ENCODE data around the gene TEX51. TPM values are rescaled to one million over a fixed set of nuclear protein-coding genes. Genes with fewer than 3 reads are reported as not detected.

The TEX51 gene
- total RNA-seq, 1 experiment from 2014 or later: not detected

DNA sequence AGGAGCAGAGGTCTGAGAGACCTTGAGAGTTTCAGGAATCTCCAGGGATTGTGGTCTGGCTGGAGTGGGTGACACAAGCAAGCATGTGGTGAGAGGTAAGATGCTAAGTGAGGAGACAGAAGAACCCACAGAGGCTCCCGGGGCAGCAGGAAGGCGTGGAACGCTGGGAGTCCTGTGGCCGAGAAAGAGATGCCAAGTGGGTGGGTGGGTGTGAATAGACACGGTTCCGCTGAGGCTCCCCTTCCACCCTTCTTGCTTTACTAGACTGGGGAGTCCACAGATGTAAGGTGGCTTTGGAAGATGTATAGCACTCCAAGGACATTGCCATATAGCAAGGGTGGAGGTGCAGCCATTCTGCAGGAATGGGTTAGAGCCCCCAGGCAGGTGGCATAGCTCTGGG is 4.2 kb downstream of the TEX51 start:
- Histone ChIP-seq H3K9me3 (ENCODE audit: control insufficient read depth in 1 of 2, insufficient read depth in 1 of 2, low read depth in 1 of 2, low read length in 2 of 2) (peaks cover 0 to 4% of the 10 kb centered on the region in 2 experiments; a peak in 1 of 4 replicates), H3K4me1 (ENCODE audit: control insufficient read depth in 1 of 2, insufficient read depth in 2 of 2, low read length in 2 of 2) (no peaks in the 10 kb centered on the region), H3K4me2 (ENCODE audit: low read length) (no peak overlapping the region), H3K27ac (ENCODE audit: low read depth, low read length) (no peak overlapping the region), H3K9ac (ENCODE audit: low read length) (no peak overlapping the region), H2AFZ (ENCODE audit: low read depth, low read length, poor library complexity, severe bottlenecking) (no peak overlapping the region), H3K79me2 (ENCODE audit: insufficient read depth, low read length) (no peaks in the 10 kb centered on the region), H3K27me3 (ENCODE audit: insufficient read depth, low read length) (peaks cover 14% of the 10 kb centered on the region; the same call in 1 of the 2 replicates), H3K9me2 (ENCODE audit: insufficient read depth) (no peaks in the 10 kb centered on the region), H4K20me1 (ENCODE audit: insufficient read depth) (no peaks in the 10 kb centered on the region), H3K36me3 (ENCODE audit: control insufficient read depth in 1 of 2, insufficient read depth in 2 of 2, low read length in 2 of 2) (no peaks in the 10 kb centered on the region), H3K4me3 (replicated peaks in 1 of 2; ENCODE audit: low read depth in 1 of 2, low read length in 2 of 2) (no peak overlapping the region)
- DNase-seq (ENCODE audit: low read depth, low spot score): no peak
- TF ChIP-seq EZH2 (IDR thresholded peaks at IDR 0.05) (no peak), FOSL1 (IDR thresholded peaks at IDR 0.05; ENCODE audit: low read depth) (no peak), SP1 (IDR thresholded peaks at IDR 0.05; ENCODE audit: low read depth) (no peak), YY1 (IDR thresholded peaks at IDR 0.05; ENCODE audit: extremely low read depth, insufficient replicate concordance, low read depth, low read length) (no peak), MAX (IDR thresholded peaks at IDR 0.05) (no peak), SRF (IDR thresholded peaks at IDR 0.05; ENCODE audit: low read depth) (no peak), ZNF274 (IDR thresholded peaks at IDR 0.05; ENCODE audit: low read depth, low read length) (no peak), ZFX (IDR thresholded peaks at IDR 0.05) (no peak), POLR2AphosphoS5 (IDR thresholded peaks at IDR 0.05; ENCODE audit: low read depth, low read length) (no peak), ATF3 (IDR thresholded peaks at IDR 0.05) (no peak), SIN3A (IDR thresholded peaks at IDR 0.05; ENCODE audit: low read depth) (no peak), POLR2A (IDR thresholded peaks at IDR 0.05; ENCODE audit: borderline replicate concordance, extremely low read depth, insufficient read depth, insufficient read length) (no peak), CEBPB (IDR thresholded peaks at IDR 0.05; ENCODE audit: low read depth) (no peak)
- intact Hi-C loops (cut with micrococcal nuclease): no loop called here
- POLR2A ChIA-PET: no interaction called here
- CTCF ChIA-PET: no interaction called here
- no TSS peak for BruUV-seq (replicated peaks)
- RAD21 ChIA-PET (ENCODE audit: low non-redundant PET in 1 of 2, low total read pairs in 2 of 2, uncharacterized antibody in 2 of 2, unreplicated experiment in 2 of 2): no interaction called here
- ATAC-seq: no peak

GRCh38 chr2:126905991-126906390 is 7.3 kb downstream of the TEX51 start:
- BruUV-seq (replicated peaks): no TSS peak
- POLR2A ChIA-PET: no interaction called here
- TF ChIP-seq FOSL1 (IDR thresholded peaks at IDR 0.05; ENCODE audit: low read depth) (no peak), CTCF (IDR thresholded peaks at IDR 0.05 in 2 of 3, conservative IDR thresholded peaks at IDR 0.05 in 1 of 3; ENCODE audit: borderline replicate concordance in 1 of 3, insufficient read depth in 1 of 3, low read depth in 2 of 3, low read length in 2 of 3) (no peak), EZH2phosphoT487 (IDR thresholded peaks at IDR 0.05; ENCODE audit: borderline replicate concordance) (no peak), SRF (IDR thresholded peaks at IDR 0.05; ENCODE audit: low read depth) (no peak), YY1 (IDR thresholded peaks at IDR 0.05; ENCODE audit: extremely low read depth, insufficient replicate concordance, low read depth, low read length) (no peak), CBX3 (IDR thresholded peaks at IDR 0.05; ENCODE audit: low read depth) (no peak)
- TF ChIP-seq, protein P1, sequence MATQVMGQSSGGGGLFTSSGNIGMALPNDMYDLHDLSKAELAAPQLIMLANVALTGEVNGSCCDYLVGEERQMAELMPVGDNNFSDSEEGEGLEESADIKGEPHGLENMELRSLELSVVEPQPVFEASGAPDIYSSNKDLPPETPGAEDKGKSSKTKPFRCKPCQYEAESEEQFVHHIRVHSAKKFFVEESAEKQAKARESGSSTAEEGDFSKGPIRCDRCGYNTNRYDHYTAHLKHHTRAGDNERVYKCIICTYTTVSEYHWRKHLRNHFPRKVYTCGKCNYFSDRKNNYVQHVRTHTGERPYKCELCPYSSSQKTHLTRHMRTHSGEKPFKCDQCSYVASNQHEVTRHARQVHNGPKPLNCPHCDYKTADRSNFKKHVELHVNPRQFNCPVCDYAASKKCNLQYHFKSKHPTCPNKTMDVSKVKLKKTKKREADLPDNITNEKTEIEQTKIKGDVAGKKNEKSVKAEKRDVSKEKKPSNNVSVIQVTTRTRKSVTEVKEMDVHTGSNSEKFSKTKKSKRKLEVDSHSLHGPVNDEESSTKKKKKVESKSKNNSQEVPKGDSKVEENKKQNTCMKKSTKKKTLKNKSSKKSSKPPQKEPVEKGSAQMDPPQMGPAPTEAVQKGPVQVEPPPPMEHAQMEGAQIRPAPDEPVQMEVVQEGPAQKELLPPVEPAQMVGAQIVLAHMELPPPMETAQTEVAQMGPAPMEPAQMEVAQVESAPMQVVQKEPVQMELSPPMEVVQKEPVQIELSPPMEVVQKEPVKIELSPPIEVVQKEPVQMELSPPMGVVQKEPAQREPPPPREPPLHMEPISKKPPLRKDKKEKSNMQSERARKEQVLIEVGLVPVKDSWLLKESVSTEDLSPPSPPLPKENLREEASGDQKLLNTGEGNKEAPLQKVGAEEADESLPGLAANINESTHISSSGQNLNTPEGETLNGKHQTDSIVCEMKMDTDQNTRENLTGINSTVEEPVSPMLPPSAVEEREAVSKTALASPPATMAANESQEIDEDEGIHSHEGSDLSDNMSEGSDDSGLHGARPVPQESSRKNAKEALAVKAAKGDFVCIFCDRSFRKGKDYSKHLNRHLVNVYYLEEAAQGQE (IDR thresholded peaks at IDR 0.05; ENCODE audit: low read depth): no peak

More at GRCh38 chr2:126905991-126906390, 7.3 kb downstream of the TEX51 start:
- H3K27ac ChIP-seq (ENCODE audit: low read depth, low read length): no peak overlapping the region
- CTCF ChIA-PET: interaction anchor here (1.5 kb wide), 1 partner anchor 20 kb away, joined by 3 read pairs; no protein-coding TSS in a partner anchor
- H4K20me1 ChIP-seq (ENCODE audit: insufficient read depth): no peaks in the 10 kb centered on the region
- intact Hi-C loops (cut with micrococcal nuclease): no loop called here
- peaks cover 0 to 4% of the 10 kb centered on the region in 2 experiments; a peak in 1 of 4 replicates for H3K9me3 ChIP-seq (ENCODE audit: control insufficient read depth in 1 of 2, insufficient read depth in 1 of 2, low read depth in 1 of 2, low read length in 2 of 2)
- H2AFZ ChIP-seq (ENCODE audit: low read depth, low read length, poor library complexity, severe bottlenecking): no peak overlapping the region
- H3K4me3 ChIP-seq (replicated peaks in 1 of 2; ENCODE audit: low read depth in 1 of 2, low read length in 2 of 2): no peak overlapping the region
- H3K4me1 ChIP-seq (ENCODE audit: control insufficient read depth in 1 of 2, insufficient read depth in 2 of 2, low read length in 2 of 2): no peaks in the 10 kb centered on the region
- RAD21 ChIA-PET (ENCODE audit: low non-redundant PET in 1 of 2, low total read pairs in 2 of 2, uncharacterized antibody in 2 of 2, unreplicated experiment in 2 of 2): no interaction called here
- no peak for DNase-seq (ENCODE audit: low read depth, low spot score)
- H3K4me2 ChIP-seq (ENCODE audit: low read length): no peak overlapping the region
- no peaks in the 10 kb centered on the region for H3K36me3 ChIP-seq (ENCODE audit: control insufficient read depth in 1 of 2, insufficient read depth in 2 of 2, low read length in 2 of 2)
- H3K79me2 ChIP-seq (ENCODE audit: insufficient read depth, low read length): no peaks in the 10 kb centered on the region
- peaks cover 13% of the 10 kb centered on the region; the same call in 1 of the 2 replicates for H3K27me3 ChIP-seq (ENCODE audit: insufficient read depth, low read length)
- H3K9me2 ChIP-seq (ENCODE audit: insufficient read depth): no peaks in the 10 kb centered on the region
- ATAC-seq: no peak
- no peak overlapping the region for H3K9ac ChIP-seq (ENCODE audit: low read length)

All from HCT116 (cell line).